ENCODE measurements around the gene PLEKHA1.

Gene PLEKHA1

GRCh38 chr10:122445469-122445868, 71.0 kb downstream of the PLEKHA1 start:
- ChIA-PET POLR2A (no interaction called here), CTCF (interaction anchor here (1.1 to 1.4 kb wide), 2 partner anchors 103 to 149 kb away, joined by 3 to 5 read pairs; no protein-coding TSS in a partner anchor)

DNA sequence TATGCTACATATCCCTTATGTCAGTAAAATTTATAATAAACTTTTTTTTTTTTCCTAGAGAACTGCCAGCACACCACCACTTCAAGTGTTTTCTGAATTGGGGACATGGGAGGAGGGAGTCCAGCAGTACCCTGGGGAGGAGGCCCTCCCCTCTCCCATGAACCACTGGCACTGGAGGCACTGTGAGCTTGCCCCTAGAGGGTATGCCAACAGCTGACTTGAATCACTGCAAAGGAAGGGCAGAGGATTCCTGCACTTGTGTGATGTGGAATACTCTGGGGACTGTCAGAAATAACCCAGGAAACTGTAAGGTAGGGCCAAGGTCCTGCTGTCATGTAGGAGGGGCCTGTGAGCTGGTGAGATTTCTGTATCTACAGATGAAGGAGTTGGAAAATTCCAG, 71.4 kb downstream of the PLEKHA1 start:
- CTCF ChIA-PET: interaction anchor here (0.5 to 3.0 kb wide), 5 partner anchors 10 to 150 kb away, joined by 3 to 16 read pairs (median 3); no protein-coding TSS in a partner anchor
- no peak for TF ChIP-seq CTCF (IDR thresholded peaks at IDR 0.05; ENCODE audit: insufficient read depth, low read length, missing control alignments)
- no peak for DNase-seq (ENCODE audit: low read depth, low spot score)
- POLR2A ChIA-PET: no interaction called here
- no peak overlapping the region for H3K4me3 ChIP-seq (ENCODE audit: low read depth, low read length)

More at GRCh38 chr10:122445469-122445868, 71.0 kb downstream of the PLEKHA1 start:
- no peak for DNase-seq (ENCODE audit: low read depth, low spot score)
- no peak overlapping the region for H3K4me3 ChIP-seq (ENCODE audit: low read depth, low read length)
- no peak for TF ChIP-seq CTCF (IDR thresholded peaks at IDR 0.05; ENCODE audit: insufficient read depth, low read length, missing control alignments)

DNA sequence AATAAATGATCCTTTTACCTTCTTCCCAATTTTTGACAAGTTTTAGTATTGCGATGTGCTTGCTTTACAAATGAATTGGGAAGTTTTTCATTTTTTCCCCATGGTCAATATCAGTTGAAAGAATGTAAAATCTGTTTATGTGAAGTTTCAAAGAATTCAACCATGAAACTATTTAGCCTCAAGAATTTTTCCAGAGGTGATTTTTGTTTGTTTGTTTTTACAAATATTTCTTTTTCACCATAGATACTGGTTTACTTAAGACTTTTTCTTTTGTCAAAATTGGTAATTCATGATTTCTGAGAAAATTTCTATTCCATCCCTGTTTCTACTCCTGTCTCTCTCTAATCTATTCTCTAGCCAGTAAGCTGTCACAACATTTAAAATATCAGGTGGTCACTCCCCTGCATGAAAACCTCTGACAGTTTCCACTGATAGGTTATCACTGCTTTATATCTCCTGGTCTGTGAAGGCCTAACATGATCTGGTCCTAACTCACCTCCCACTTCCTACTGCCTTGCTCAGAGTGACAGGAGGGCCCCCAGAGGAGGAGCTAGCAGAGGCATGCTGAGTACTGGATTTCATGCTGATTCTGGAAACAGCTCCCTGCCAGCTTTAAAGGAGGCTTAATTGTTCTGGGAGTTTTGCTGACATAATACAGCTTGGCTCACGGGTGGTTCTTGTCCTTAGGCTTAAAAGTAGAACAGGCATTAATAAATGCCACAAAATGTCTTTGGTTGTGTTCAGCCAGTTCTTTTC, 72.3 kb downstream of the PLEKHA1 start:
- no peak for TF ChIP-seq CTCF (IDR thresholded peaks at IDR 0.05; ENCODE audit: insufficient read depth, low read length, missing control alignments)
- ChIA-PET CTCF (interaction anchor here (0.7 to 3.0 kb wide), 4 partner anchors 11 to 151 kb away, joined by 3 to 16 read pairs (median 3); no protein-coding TSS in a partner anchor), POLR2A (interaction anchor here (0.6 kb wide), 1 partner anchor 13 kb away, joined by 3 read pairs; no protein-coding TSS in a partner anchor)
- H3K4me3 ChIP-seq (ENCODE audit: low read depth, low read length): no peak overlapping the region
- DNase-seq (ENCODE audit: low read depth, low spot score): no peak

- CTCF ChIA-PET: interaction anchor here (1.0 to 3.0 kb wide), 2 partner anchors 14 to 118 kb away, joined by 5 to 16 read pairs; no protein-coding TSS in a partner anchor
- no peak overlapping the region for H3K4me3 ChIP-seq (ENCODE audit: low read depth, low read length)
- no peak for TF ChIP-seq CTCF (IDR thresholded peaks at IDR 0.05; ENCODE audit: insufficient read depth, low read length, missing control alignments)
- no peak for DNase-seq (ENCODE audit: low read depth, low spot score)
- POLR2A ChIA-PET: no interaction called here
These were observed 74.1 kb downstream of the PLEKHA1 start for GRCh38 chr10:122448600-122448999.

- no peak for DNase-seq (ENCODE audit: low read depth, low spot score)
- H3K4me3 ChIP-seq (ENCODE audit: low read depth, low read length): no peak overlapping the region
- no peak for TF ChIP-seq CTCF (IDR thresholded peaks at IDR 0.05; ENCODE audit: insufficient read depth, low read length, missing control alignments)
- CTCF ChIA-PET: interaction anchor here (1.0 to 2.4 kb wide), 5 partner anchors 10 to 181 kb away, joined by 3 to 15 read pairs (median 5); no protein-coding TSS in a partner anchor
- POLR2A ChIA-PET: interaction anchor here (1.0 kb wide), 1 partner anchor 46 kb away, joined by 3 read pairs; no protein-coding TSS in a partner anchor
These were observed 74.6 kb downstream of the PLEKHA1 start for GRCh38 chr10:122449153-122449552.

DNA sequence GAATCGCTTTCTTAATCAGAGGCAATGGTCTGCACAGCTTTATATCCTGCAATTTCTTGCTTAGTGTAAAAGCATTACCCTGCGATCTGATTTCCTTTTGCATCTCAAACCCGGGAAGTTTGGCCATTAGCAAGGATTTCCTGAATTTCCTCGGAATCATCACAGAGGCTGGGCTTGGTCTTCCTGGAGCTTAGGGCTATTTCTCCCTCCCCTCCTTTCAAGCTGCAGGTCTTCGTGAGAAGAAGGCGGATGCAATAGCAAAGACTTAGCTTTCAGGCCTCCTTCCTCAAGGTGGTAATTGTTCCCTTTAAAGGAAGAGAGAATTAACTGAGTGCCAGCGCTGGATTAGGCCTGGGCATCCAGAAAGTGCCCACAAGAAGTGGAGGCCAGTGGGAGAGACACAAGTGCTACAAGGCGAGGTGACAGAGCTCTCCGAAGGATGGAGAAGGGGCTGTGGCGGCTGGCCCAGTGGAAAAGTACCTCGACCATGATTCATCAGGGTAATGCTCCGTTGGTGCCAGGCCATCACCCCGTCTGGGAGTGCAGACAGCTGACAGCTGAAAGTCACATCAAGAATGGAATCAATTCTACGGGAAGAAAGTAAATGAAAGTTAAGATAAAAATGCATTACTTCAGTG, 76.0 kb downstream of the PLEKHA1 start:
- CTCF ChIA-PET: interaction anchor here (0.6 to 2.4 kb wide), 8 partner anchors 10 to 251 kb away, joined by 3 to 15 read pairs (median 4); partner anchors contain the start of gene HTRA1
- POLR2A ChIA-PET: interaction anchor here (1.0 kb wide), 1 partner anchor 45 kb away, joined by 3 read pairs; no protein-coding TSS in a partner anchor
- no peak for DNase-seq (ENCODE audit: low read depth, low spot score)

More for the DNA sequence above, 76.0 kb downstream of the PLEKHA1 start:
- no peak overlapping the region for H3K4me3 ChIP-seq (ENCODE audit: low read depth, low read length)
- no peak for TF ChIP-seq CTCF (IDR thresholded peaks at IDR 0.05; ENCODE audit: insufficient read depth, low read length, missing control alignments)
